ENCODE data around the gene HIC2.
"Not testable (repeated sequence)": the region's sequence is repeated elsewhere in the genome, so short reads cannot be mapped to it uniquely, and the experiment has no call there.

Gene HIC2

DNA sequence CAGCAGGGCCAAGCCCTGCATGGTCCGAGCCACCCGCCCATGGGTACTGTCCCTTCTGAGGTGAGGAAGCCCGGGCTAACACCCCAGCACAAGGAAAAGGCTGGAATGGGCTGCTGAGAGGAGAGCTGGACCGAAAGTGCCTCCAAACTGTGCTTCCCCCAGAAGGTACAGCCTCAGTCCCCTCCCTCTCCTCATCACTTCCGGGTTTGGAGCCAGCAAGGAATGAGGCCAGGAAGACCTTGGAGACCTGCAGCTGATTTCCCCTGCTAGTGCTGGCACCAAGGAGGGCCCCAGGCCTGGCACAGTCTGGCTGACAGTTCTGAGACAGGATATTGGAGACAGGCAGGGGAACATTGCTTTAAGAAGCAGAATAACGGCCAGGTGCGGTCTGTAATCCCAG lies 81.3 kb downstream of the HIC2 start:
- DNase-seq, result not testable (repeated sequence)

DNA sequence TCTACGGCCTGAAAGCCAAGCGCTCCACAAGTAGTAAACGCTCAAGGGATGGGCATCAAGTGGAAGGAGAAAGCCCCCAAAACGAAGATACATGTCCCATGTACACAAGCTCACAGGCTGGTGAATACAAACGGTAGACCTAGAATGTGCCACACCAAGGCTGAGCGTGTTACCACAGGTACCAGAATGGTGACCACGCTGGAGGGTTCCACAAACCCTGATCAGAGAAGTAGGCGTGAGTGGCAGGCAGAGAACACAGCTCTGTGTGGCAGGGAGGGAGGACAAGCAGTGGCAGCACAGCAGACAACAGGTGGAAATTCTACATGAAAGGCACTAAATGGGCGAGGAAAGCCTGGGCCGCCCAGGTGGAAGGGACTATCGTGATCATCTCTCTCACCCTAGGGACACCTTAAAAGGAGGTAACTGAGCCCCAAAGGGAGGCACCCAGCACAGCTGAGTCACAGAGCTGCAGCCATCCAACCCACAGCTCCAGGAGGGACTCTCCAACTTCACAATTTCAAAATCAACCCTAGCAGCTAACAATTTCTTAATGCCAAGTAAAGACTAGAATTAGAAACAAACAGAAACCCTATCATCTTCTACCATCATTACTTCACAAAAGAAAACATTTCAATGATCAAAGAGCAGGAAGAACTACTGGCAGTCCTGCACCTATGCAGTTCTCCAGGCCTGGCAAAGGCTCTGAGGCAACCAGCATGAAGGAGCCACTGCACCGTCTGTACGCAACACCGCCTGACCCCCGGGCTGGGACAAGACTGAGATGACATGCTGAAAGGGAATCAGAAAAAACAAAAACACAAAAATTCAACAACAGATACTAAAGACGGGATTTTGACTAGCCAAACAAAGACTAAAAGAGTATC lies 82.7 kb downstream of the HIC2 start:
- DNase-seq, result not testable (repeated sequence)

Measured in inflammatory macrophage treated with lipopolysaccharide for 4 hours (primary cell).